ENCODE data around the gene KCNK3. TPM values are rescaled to one million over a fixed set of nuclear protein-coding genes. Genes with fewer than 3 reads are reported as not detected.

KCNK3 gene
- total and polyA plus RNA-seq, 2 of the 13 experiments (the other 11 are each of a cell fraction or from before 2014, with no cell fraction given) = not detected

GRCh38 chr2:26699295-26699694 is 6.8 kb downstream of the KCNK3 start:
- no peaks in the 10 kb centered on the region for H3K36me3 ChIP-seq (replicated peaks in 1 of 2; ENCODE audit: control insufficient read depth in 1 of 2, insufficient read depth in 2 of 2, low read length in 2 of 2)
- H3K9ac ChIP-seq (ENCODE audit: insufficient read depth, low read depth, low read length) = no peak overlapping the region
- intact Hi-C loops (cut with micrococcal nuclease; ENCODE audit: unreplicated experiment) = no loop called here
- H3K27ac ChIP-seq (ENCODE audit: extremely low read length, insufficient read depth, low read length) = no peak overlapping the region
- ATAC-seq (no peak), FAIRE-seq (no peak), DNase-seq (ENCODE audit: low spot score) (no peak)
- 14% methylated on average over 6 of the region's 6 CpGs for WGBS (ENCODE audit: low lambda C conversion rate)
- ChIA-PET CTCF (ENCODE audit: low intra/inter-chr PET ratio, low total read pairs) (no interaction called here), POLR2A (no interaction called here)
- no peak overlapping the region for H3K4me2 ChIP-seq (ENCODE audit: low read depth, low read length)
- no peaks in the 10 kb centered on the region for H3K4me1 ChIP-seq (ENCODE audit: insufficient read depth, low read length)
- H3K79me2 ChIP-seq (ENCODE audit: insufficient read depth, low read length) = no peaks in the 10 kb centered on the region
- H2AFZ ChIP-seq (ENCODE audit: low read length) = no peak overlapping the region
- in situ Hi-C loops (cut with HindIII; ENCODE audit: extremely low pct_ligation_motif_present, low pct_unique_long_range_greater_than_20kb) = no loop called here
- no TSS peak for BruUV-seq (replicated peaks)
- TF ChIP-seq HIC2 (CRISPR knock-in tag; IDR thresholded peaks at IDR 0.05; ENCODE audit: low read depth) = no peak
- no peak for TF ChIP-seq DBP (CRISPR knock-in tag; IDR thresholded peaks at IDR 0.05; ENCODE audit: not compliant biosample characterization)
- no peak for TF ChIP-seq SP2 (CRISPR knock-in tag; IDR thresholded peaks at IDR 0.05)
- no peak for TF ChIP-seq ZBED4 (CRISPR knock-in tag; IDR thresholded peaks at IDR 0.05; ENCODE audit: borderline replicate concordance)
- no peak for TF ChIP-seq BCLAF1 (IDR thresholded peaks at IDR 0.05)
- TF ChIP-seq ZNF749 (CRISPR knock-in tag; IDR thresholded peaks at IDR 0.05; ENCODE audit: borderline replicate concordance) = no peak
- TF ChIP-seq ATF3 (CRISPR knock-in tag; IDR thresholded peaks at IDR 0.05) = no peak
- no peak for TF ChIP-seq ZNF619 (CRISPR knock-in tag; IDR thresholded peaks at IDR 0.05)
- no peaks in the 10 kb centered on the region for H3K9me3 ChIP-seq (ENCODE audit: low read length)
- no peak overlapping the region for H3K4me3 ChIP-seq (replicated peaks in 1 of 3; ENCODE audit: insufficient read depth in 1 of 3, low read depth in 2 of 3, low read length in 3 of 3)
- peaks cover 2 to 78% of the 10 kb centered on the region in 2 experiments; a peak in 4 of 5 replicates for H3K27me3 ChIP-seq (ENCODE audit: control insufficient read depth in 1 of 2, insufficient read depth in 2 of 2, low read length in 2 of 2)
- H4K20me1 ChIP-seq (ENCODE audit: insufficient read depth, low read length) = no peaks in the 10 kb centered on the region; the same call in 1 of the 2 replicates

Measured in HepG2 (cell line).